HepG2 (cell line): ENCODE results near the gene LITAFD. TPM values are rescaled to one million over a fixed set of nuclear protein-coding genes. Genes with fewer than 3 reads are reported as not detected.

ENCODE experiments used
- ARID3A ChIP-seq: IDR thresholded peaks from 2 replicates; pipeline ENCODE4 v1.6.1; 2012; ENCODE audit warnings: low read depth, low read length, improper control_type of control experiment
- ARID4A ChIP-seq: sonication (generic); formaldehyde crosslinking; IDR thresholded peaks from 2 replicates; pipeline ENCODE4 v1.5.0; 2020; ENCODE audit warnings: mild to moderate bottlenecking, missing genetic modification reagents, borderline replicate concordance
- CEBPG ChIP-seq: IDR thresholded peaks from 2 replicates; pipeline ENCODE4 v1.6.1; 2016
- DRAP1 ChIP-seq: IDR thresholded peaks from 2 replicates; pipeline ENCODE4 v1.6.1; 2016; ENCODE audit warnings: missing genetic modification reagents, missing compliant biosample characterization
- IKZF5 ChIP-seq: IDR thresholded peaks from 2 replicates; pipeline ENCODE4 v1.6.1; 2018; ENCODE audit warnings: missing genetic modification reagents, mild to moderate bottlenecking, missing compliant biosample characterization
- IRX3 ChIP-seq: sonication (generic); formaldehyde crosslinking; IDR thresholded peaks from 2 replicates; pipeline ENCODE4 v1.8.1; 2023; ENCODE audit warnings: mild to moderate bottlenecking, low read depth, missing genetic modification reagents, borderline replicate concordance
- PHF8 ChIP-seq: sonication (generic); formaldehyde crosslinking; IDR thresholded peaks from 2 replicates; pipeline ENCODE4 v1.5.0; 2020; ENCODE audit warnings: missing genetic modification reagents
- RARA ChIP-seq: IDR thresholded peaks from 2 replicates; pipeline ENCODE4 v1.6.1; 2016; ENCODE audit warnings: missing genetic modification reagents, missing compliant biosample characterization
- RBM39 ChIP-seq: fragments of 200-400 bp; formaldehyde crosslinking; IDR thresholded peaks from one replicate; pipeline ENCODE4 v1.6.1; 2018; ENCODE audit warnings: antibody characterized with exemption, mild to moderate bottlenecking, low read depth, low read length; ENCODE audit not compliant: poor library complexity, severe bottlenecking
- RCOR2 ChIP-seq: IDR thresholded peaks from 2 replicates; pipeline ENCODE4 v1.6.1; 2016; ENCODE audit warnings: missing biosample characterization, missing genetic modification reagents
- SAP130 ChIP-seq: IDR thresholded peaks from 2 replicates; pipeline ENCODE4 v1.6.1; 2016; ENCODE audit warnings: low read depth
- SNAPC5 ChIP-seq: sonication (generic); formaldehyde crosslinking; IDR thresholded peaks from 2 replicates; pipeline ENCODE4 v1.8.1; 2023; ENCODE audit warnings: mild to moderate bottlenecking, missing genetic modification reagents, borderline replicate concordance
- SOX5 ChIP-seq: IDR thresholded peaks from 2 replicates; pipeline ENCODE4 v1.6.1; 2016; ENCODE audit warnings: borderline replicate concordance
- TAF1 ChIP-seq: sonication (generic); formaldehyde crosslinking; IDR thresholded peaks from 2 replicates; pipeline ENCODE4 v1.4.0; 2020; ENCODE audit warnings: missing genetic modification reagents
- XBP1 ChIP-seq: sonication (generic); formaldehyde crosslinking; IDR thresholded peaks from 2 replicates; pipeline ENCODE4 v1.5.0; 2020; ENCODE audit warnings: missing genetic modification reagents
- YEATS2 ChIP-seq: sonication (generic); formaldehyde crosslinking; IDR thresholded peaks from 2 replicates; pipeline ENCODE4 v1.4.0; 2020; ENCODE audit warnings: missing genetic modification reagents, borderline replicate concordance
- ZFX ChIP-seq: sonication (generic); formaldehyde crosslinking; IDR thresholded peaks from 2 replicates; pipeline ENCODE4 v1.4.0; 2020; ENCODE audit warnings: mild to moderate bottlenecking, low read depth, missing genetic modification reagents, moderate library complexity
- ZNF430 ChIP-seq: sonication (generic); formaldehyde crosslinking; IDR thresholded peaks from 2 replicates; pipeline ENCODE4 v1.9.0; 2021; ENCODE audit warnings: mild to moderate bottlenecking, missing genetic modification reagents
- ZNF547 ChIP-seq: sonication (generic); formaldehyde crosslinking; IDR thresholded peaks from 2 replicates; pipeline ENCODE4 v1.5.1; 2020; ENCODE audit warnings: mild to moderate bottlenecking, missing genetic modification reagents
- ZNF724P ChIP-seq: sonication (generic); formaldehyde crosslinking; IDR thresholded peaks from 2 replicates; pipeline ENCODE4 v1.8.0; 2022; ENCODE audit warnings: missing genetic modification reagents, borderline replicate concordance
- ZNF740 ChIP-seq: sonication (generic); formaldehyde crosslinking; IDR thresholded peaks from 2 replicates; pipeline ENCODE4 v1.4.0; 2020; ENCODE audit warnings: missing genetic modification reagents
- polyA plus RNA-seq, 8 experiments: library from polyadenylated mRNA; depleted of rRNA in 3 of 8; stranded (reverse) in 7 of 8; unstranded in 1 of 8; fragments of >200 nt; fragmentation: Illumina TruSeq in 4 of 8; extraction: Trizol in 4 of 8; gene quantifications; 2 replicates each; pipeline versions ENCODE4 v1.2.1 to v1.2.3, GENCODE V29; 2011 to 2016; ENCODE audit warnings: low read depth in 4 of 8, missing spikeins in 1 of 8, mixed read lengths in 1 of 8; ENCODE audit not compliant: insufficient read depth in 1 of 8
- total RNA-seq, 5 experiments: library from RNA; depleted of rRNA; stranded (reverse); fragments of >200 nt; fragmentation: Illumina TruSeq; extraction: Trizol; gene quantifications; 2 replicates each; pipeline ENCODE4 v1.2.3, GENCODE V29; 2016; ENCODE audit warnings: low read depth in 1 of 5

Gene LITAFD
- total and polyA plus RNA-seq, 2 of the 13 experiments (the other 11 are each of a cell fraction or from before 2014, with no cell fraction given): not detected

- peak; percentile 92 for TF ChIP-seq ZNF724P (CRISPR knock-in tag)
- TF ChIP-seq SOX5 (CRISPR knock-in tag): peak; percentile 97
- peak; percentile 80 for TF ChIP-seq ZNF547 (CRISPR knock-in tag)
- TF ChIP-seq TAF1: peak; percentile 74
- peak; percentile 99 for TF ChIP-seq ZNF430 (CRISPR knock-in tag)
- peak; percentile 99 for TF ChIP-seq ZFX (CRISPR knock-in tag)
- peak; percentile 95 for TF ChIP-seq ZNF740 (CRISPR knock-in tag)
- TF ChIP-seq SAP130 (CRISPR knock-in tag): peak; percentile 100
- TF ChIP-seq RBM39: peak; percentile 99
- peak; percentile 65; the same call in 1 of the 2 replicates for TF ChIP-seq IRX3
- peak; percentile 83 for TF ChIP-seq DRAP1 (CRISPR knock-in tag)
- peak; percentile 77 for TF ChIP-seq PHF8 (CRISPR knock-in tag)
- peak; percentile 84 for TF ChIP-seq YEATS2 (CRISPR knock-in tag)
- no peak for TF ChIP-seq SNAPC5 (CRISPR knock-in tag)
- TF ChIP-seq ARID4A (CRISPR knock-in tag): peak; percentile 99
- no peak; the same call in 1 of the 2 replicates for TF ChIP-seq ARID3A
- peak; percentile 74 for TF ChIP-seq CEBPG (CRISPR knock-in tag)
- TF ChIP-seq IKZF5: peak; percentile 100
- peak; percentile 89 for TF ChIP-seq RCOR2
- peak; percentile 90 for TF ChIP-seq RARA
- TF ChIP-seq XBP1 (CRISPR knock-in tag): no peak; the same call in 1 of the 2 replicates
Measured at GRCh38 chr16:8863594-8864424, 18.3 kb upstream of the LITAFD start (continued).
